OCI-LY1 (cell line): ENCODE results near the gene TMEM109.

Experiments
- CTCF ChIP-seq: fragments of 200-600 bp; sonication (generic), shearing (Covaris generic); IDR thresholded peaks from 2 replicates; pipeline ENCODE4 v1.5.1; 2017; ENCODE audit warnings: mild to moderate bottlenecking, antibody characterized with exemption, low read length, moderate library complexity, mixed read lengths
- EZH2 ChIP-seq: fragments of 200-600 bp; sonication (generic), shearing (Covaris generic); IDR thresholded peaks from 2 replicates; pipeline ENCODE4 v1.8.0; 2017; ENCODE audit warnings: borderline replicate concordance, mixed run types, mild to moderate bottlenecking, antibody characterized with exemption, low read length, moderate library complexity, mixed read lengths

GRCh38 chr11:60954421-60954820 lies 40.5 kb downstream of the TMEM109 start:
- TF ChIP-seq CTCF, result no peak
- TF ChIP-seq EZH2, result no peak
